HEK293 (cell line): ENCODE results near the gene SLC46A1.

Experiments
- EGR2 ChIP-seq: fragments of 450-650 bp; formaldehyde crosslinking; IDR thresholded peaks from 2 replicates; pipeline ENCODE4 v1.5.1; 2016; ENCODE audit warnings: low read depth, missing biosample characterization, missing genetic modification characterization
- HOXC10 ChIP-seq: sonication (generic); formaldehyde crosslinking; IDR thresholded peaks from 2 replicates; pipeline ENCODE4 v1.8.1; 2023; ENCODE audit warnings: mild to moderate bottlenecking, missing genetic modification reagents
- PATZ1 ChIP-seq: fragments of 450-650 bp; formaldehyde crosslinking; IDR thresholded peaks from 2 replicates; pipeline ENCODE4 v1.5.1; 2016; ENCODE audit warnings: missing biosample characterization, missing genetic modification characterization
- REPIN1 ChIP-seq: fragments of 450-650 bp; formaldehyde crosslinking; IDR thresholded peaks from 2 replicates; pipeline ENCODE4 v1.5.1; 2017; ENCODE audit warnings: missing biosample characterization, missing genetic modification characterization, low read depth
- WT1 ChIP-seq: fragments of 450-650 bp; formaldehyde crosslinking; IDR thresholded peaks from 2 replicates; pipeline ENCODE4 v1.5.1; 2016; ENCODE audit warnings: missing biosample characterization, missing genetic modification characterization
- ZFP69B ChIP-seq: fragments of 450-650 bp; formaldehyde crosslinking; IDR thresholded peaks from 2 replicates; pipeline ENCODE4 v1.5.1; 2016; ENCODE audit warnings: missing biosample characterization, missing genetic modification characterization
- ZNF132 ChIP-seq: fragments of 450-650 bp; formaldehyde crosslinking; IDR thresholded peaks from 2 replicates; pipeline ENCODE4 v1.5.1; 2017; ENCODE audit warnings: missing biosample characterization, missing genetic modification characterization, borderline replicate concordance
- ZNF24 ChIP-seq: fragments of 450-650 bp; formaldehyde crosslinking; IDR thresholded peaks from 2 replicates; pipeline ENCODE4 v1.5.1; 2016; ENCODE audit warnings: missing biosample characterization, missing genetic modification characterization
- ZNF311 ChIP-seq: fragments of 450-650 bp; formaldehyde crosslinking; IDR thresholded peaks from 2 replicates; pipeline ENCODE4 v1.5.1; 2017; ENCODE audit warnings: missing biosample characterization, missing genetic modification characterization, borderline replicate concordance
- ZNF324 ChIP-seq: fragments of 450-650 bp; formaldehyde crosslinking; IDR thresholded peaks from 2 replicates; pipeline ENCODE4 v1.5.1; 2016; ENCODE audit warnings: missing biosample characterization, missing genetic modification characterization
- ZNF423 ChIP-seq: fragments of 450-650 bp; formaldehyde crosslinking; IDR thresholded peaks from 2 replicates; pipeline ENCODE4 v1.5.1; 2016; ENCODE audit warnings: missing biosample characterization, missing genetic modification characterization
- ZNF548 ChIP-seq: fragments of 450-650 bp; formaldehyde crosslinking; IDR thresholded peaks from 2 replicates; pipeline ENCODE4 v1.5.1; 2016; ENCODE audit warnings: missing biosample characterization, missing genetic modification characterization
- ZNF624 ChIP-seq: fragments of 450-650 bp; formaldehyde crosslinking; IDR thresholded peaks from 2 replicates; pipeline ENCODE4 v1.5.1; 2017; ENCODE audit warnings: missing biosample characterization, missing genetic modification characterization
- ZNF629 ChIP-seq: fragments of 450-650 bp; formaldehyde crosslinking; IDR thresholded peaks from 2 replicates; pipeline ENCODE4 v1.5.1; 2017; ENCODE audit warnings: missing biosample characterization, missing genetic modification characterization
- ZNF654 ChIP-seq: fragments of 450-650 bp; formaldehyde crosslinking; IDR thresholded peaks from 2 replicates; pipeline ENCODE4 v1.5.1; 2016; ENCODE audit warnings: low read depth, missing biosample characterization, missing genetic modification characterization
- ZNF701 ChIP-seq: fragments of 450-650 bp; formaldehyde crosslinking; IDR thresholded peaks from 2 replicates; pipeline ENCODE4 v1.5.1; 2016; ENCODE audit warnings: missing biosample characterization, missing genetic modification characterization
- ZNF704 ChIP-seq: fragments of 450-650 bp; formaldehyde crosslinking; IDR thresholded peaks from 2 replicates; pipeline ENCODE4 v1.5.1; 2016; ENCODE audit warnings: missing biosample characterization, missing genetic modification characterization
- ZNF707 ChIP-seq: fragments of 450-650 bp; formaldehyde crosslinking; IDR thresholded peaks from 2 replicates; pipeline ENCODE4 v1.5.1; 2016; ENCODE audit warnings: missing biosample characterization, missing genetic modification characterization
- ZNF777 ChIP-seq: fragments of 450-650 bp; formaldehyde crosslinking; IDR thresholded peaks from 2 replicates; pipeline ENCODE4 v1.5.1; 2017; ENCODE audit warnings: missing biosample characterization, missing genetic modification characterization, borderline replicate concordance
- ZNF830 ChIP-seq: fragments of 450-650 bp; IDR thresholded peaks from 2 replicates; pipeline ENCODE4 v1.5.0; 2018; ENCODE audit warnings: missing biosample characterization, missing genetic modification characterization, low read depth, mild to moderate bottlenecking, moderate library complexity
- ZSCAN16 ChIP-seq: fragments of 450-650 bp; formaldehyde crosslinking; IDR thresholded peaks from 2 replicates; pipeline ENCODE4 v1.5.1; 2016; ENCODE audit warnings: missing biosample characterization, missing genetic modification characterization
- ZSCAN5A ChIP-seq: fragments of 450-650 bp; formaldehyde crosslinking; IDR thresholded peaks from 2 replicates; pipeline ENCODE4 v1.5.1; 2016; ENCODE audit warnings: missing biosample characterization, missing genetic modification characterization
- TF ChIP-seq, protein P1 (sequence below): fragments of 450-650 bp; formaldehyde crosslinking; IDR thresholded peaks from 2 replicates; pipeline ENCODE4 v1.5.1; 2016; ENCODE audit warnings: missing biosample characterization, missing genetic modification characterization
- TF ChIP-seq, protein P2 (sequence below): fragments of 450-650 bp; formaldehyde crosslinking; optimal IDR thresholded peaks from 2 replicates; pipeline ENCODE3; 2016; ENCODE audit warnings: missing biosample characterization, mild to moderate bottlenecking, missing genetic modification characterization
- TF ChIP-seq, protein P3 (sequence below): fragments of 450-650 bp; formaldehyde crosslinking; IDR thresholded peaks from 2 replicates; pipeline ENCODE4 v1.5.1; 2016; ENCODE audit warnings: missing biosample characterization, missing genetic modification characterization, low read depth
- TF ChIP-seq, protein P4 (sequence below): fragments of 450-650 bp; formaldehyde crosslinking; IDR thresholded peaks from 2 replicates; pipeline ENCODE4 v1.5.1; 2016; ENCODE audit warnings: missing biosample characterization, missing genetic modification characterization

The SLC46A1 gene

DNA sequence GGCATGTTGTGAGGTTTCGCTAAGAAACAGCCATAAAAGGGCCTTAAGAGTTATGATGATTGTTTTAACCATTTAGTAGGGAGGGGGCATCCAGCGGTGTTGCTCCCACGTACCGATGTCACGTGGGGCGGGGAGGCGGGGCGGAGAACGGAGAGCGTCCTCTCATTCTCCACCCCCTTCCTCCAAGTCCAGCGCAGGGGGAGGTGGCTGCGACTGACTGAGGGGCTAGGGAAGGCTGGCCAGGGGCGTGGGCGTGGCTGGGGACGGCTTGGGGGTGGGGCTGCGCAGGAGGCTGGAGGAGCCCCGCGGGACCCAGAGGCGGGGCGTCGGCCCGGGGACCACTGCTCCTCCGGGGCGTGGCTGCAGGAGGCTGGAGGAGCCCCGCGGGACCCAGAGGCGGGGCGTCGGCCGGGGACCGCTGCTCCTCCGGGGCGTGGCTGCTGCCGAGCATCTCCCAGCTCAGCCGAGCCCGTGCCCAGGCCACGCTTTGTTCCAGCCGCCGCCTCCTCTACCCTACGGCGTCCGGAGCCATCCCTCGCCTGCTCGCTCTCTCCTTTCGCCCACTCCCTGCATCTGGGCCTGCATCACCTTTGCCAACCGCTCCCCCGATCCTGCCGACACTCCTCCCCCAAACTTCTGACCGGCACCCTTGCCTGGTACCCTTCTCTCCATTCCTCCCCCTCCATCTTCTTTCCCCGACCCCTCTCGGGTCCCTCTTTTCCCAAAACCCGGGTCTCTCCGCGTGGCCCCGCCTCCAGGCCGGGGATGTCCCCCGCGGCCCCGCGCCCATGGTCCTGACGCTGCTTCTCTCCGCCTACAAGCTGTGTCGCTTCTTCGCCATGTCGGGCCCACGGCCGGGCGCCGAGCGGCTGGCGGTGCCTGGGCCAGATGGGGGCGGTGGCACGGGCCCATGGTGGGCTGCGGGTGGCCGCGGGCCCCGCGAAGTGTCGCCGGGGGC lies 34.5 kb downstream of the SLC46A1 start, which contains the start of gene SARM1 (continued):
- no peak for TF ChIP-seq ZNF830 (tag by site-specific recombination)
- no peak for TF ChIP-seq ZNF548
- TF ChIP-seq ZNF654 (tag by site-specific recombination) = no peak
- no peak for TF ChIP-seq HOXC10
- TF ChIP-seq, protein P1, sequence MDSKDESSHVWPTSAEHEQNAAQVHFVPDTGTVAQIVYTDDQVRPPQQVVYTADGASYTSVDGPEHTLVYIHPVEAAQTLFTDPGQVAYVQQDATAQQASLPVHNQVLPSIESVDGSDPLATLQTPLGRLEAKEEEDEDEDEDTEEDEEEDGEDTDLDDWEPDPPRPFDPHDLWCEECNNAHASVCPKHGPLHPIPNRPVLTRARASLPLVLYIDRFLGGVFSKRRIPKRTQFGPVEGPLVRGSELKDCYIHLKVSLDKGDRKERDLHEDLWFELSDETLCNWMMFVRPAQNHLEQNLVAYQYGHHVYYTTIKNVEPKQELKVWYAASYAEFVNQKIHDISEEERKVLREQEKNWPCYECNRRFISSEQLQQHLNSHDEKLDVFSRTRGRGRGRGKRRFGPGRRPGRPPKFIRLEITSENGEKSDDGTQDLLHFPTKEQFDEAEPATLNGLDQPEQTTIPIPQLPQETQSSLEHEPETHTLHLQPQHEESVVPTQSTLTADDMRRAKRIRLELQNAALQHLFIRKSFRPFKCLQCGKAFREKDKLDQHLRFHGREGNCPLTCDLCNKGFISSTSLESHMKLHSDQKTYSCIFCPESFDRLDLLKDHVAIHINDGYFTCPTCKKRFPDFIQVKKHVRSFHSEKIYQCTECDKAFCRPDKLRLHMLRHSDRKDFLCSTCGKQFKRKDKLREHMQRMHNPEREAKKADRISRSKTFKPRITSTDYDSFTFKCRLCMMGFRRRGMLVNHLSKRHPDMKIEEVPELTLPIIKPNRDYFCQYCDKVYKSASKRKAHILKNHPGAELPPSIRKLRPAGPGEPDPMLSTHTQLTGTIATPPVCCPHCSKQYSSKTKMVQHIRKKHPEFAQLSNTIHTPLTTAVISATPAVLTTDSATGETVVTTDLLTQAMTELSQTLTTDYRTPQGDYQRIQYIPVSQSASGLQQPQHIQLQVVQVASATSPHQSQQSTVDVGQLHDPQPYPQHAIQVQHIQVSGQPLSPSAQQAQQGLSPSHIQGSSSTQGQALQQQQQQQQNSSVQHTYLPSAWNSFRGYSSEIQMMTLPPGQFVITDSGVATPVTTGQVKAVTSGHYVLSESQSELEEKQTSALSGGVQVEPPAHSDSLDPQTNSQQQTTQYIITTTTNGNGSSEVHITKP (tag by site-specific recombination) = peak; percentile 98
- no peak for TF ChIP-seq REPIN1 (tag by site-specific recombination)
- TF ChIP-seq ZFP69B (tag by site-specific recombination) = peak; percentile 86
- no peak for TF ChIP-seq ZNF132 (tag by site-specific recombination)
- TF ChIP-seq ZSCAN16 (tag by site-specific recombination) = no peak
- no peak for TF ChIP-seq ZNF701 (tag by site-specific recombination)
- TF ChIP-seq PATZ1 (tag by site-specific recombination) = peak; percentile 72
- peak; percentile 65; the same call in 1 of the 2 replicates for TF ChIP-seq ZNF24 (tag by site-specific recombination)
- no peak for TF ChIP-seq ZNF423 (tag by site-specific recombination)
- TF ChIP-seq ZNF324 (tag by site-specific recombination) = peak; percentile 82; the same call in 1 of the 2 replicates
- peak; percentile 63; the same call in 1 of the 2 replicates for TF ChIP-seq ZSCAN5A (tag by site-specific recombination)
- TF ChIP-seq EGR2 (tag by site-specific recombination) = peak; percentile 95
- TF ChIP-seq ZNF311 (tag by site-specific recombination) = no peak
- TF ChIP-seq WT1 (tag by site-specific recombination) = peak; percentile 40
- no peak for TF ChIP-seq ZNF704
- TF ChIP-seq, protein P2, sequence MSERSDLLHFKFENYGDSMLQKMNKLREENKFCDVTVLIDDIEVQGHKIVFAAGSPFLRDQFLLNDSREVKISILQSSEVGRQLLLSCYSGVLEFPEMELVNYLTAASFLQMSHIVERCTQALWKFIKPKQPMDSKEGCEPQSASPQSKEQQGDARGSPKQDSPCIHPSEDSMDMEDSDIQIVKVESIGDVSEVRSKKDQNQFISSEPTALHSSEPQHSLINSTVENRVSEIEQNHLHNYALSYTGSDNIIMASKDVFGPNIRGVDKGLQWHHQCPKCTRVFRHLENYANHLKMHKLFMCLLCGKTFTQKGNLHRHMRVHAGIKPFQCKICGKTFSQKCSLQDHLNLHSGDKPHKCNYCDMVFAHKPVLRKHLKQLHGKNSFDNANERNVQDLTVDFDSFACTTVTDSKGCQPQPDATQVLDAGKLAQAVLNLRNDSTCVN = peak; percentile 93
- peak; percentile 25; the same call in 1 of the 2 replicates for TF ChIP-seq ZNF629 (tag by site-specific recombination)
- peak; percentile 76; the same call in 1 of the 2 replicates for TF ChIP-seq ZNF777
- TF ChIP-seq, protein P3, sequence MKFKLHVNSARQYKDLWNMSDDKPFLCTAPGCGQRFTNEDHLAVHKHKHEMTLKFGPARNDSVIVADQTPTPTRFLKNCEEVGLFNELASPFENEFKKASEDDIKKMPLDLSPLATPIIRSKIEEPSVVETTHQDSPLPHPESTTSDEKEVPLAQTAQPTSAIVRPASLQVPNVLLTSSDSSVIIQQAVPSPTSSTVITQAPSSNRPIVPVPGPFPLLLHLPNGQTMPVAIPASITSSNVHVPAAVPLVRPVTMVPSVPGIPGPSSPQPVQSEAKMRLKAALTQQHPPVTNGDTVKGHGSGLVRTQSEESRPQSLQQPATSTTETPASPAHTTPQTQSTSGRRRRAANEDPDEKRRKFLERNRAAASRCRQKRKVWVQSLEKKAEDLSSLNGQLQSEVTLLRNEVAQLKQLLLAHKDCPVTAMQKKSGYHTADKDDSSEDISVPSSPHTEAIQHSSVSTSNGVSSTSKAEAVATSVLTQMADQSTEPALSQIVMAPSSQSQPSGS (tag by site-specific recombination) = no peak
- TF ChIP-seq ZNF624 (tag by site-specific recombination) = no peak
- TF ChIP-seq ZNF707 (tag by site-specific recombination) = no peak
- TF ChIP-seq, protein P4, sequence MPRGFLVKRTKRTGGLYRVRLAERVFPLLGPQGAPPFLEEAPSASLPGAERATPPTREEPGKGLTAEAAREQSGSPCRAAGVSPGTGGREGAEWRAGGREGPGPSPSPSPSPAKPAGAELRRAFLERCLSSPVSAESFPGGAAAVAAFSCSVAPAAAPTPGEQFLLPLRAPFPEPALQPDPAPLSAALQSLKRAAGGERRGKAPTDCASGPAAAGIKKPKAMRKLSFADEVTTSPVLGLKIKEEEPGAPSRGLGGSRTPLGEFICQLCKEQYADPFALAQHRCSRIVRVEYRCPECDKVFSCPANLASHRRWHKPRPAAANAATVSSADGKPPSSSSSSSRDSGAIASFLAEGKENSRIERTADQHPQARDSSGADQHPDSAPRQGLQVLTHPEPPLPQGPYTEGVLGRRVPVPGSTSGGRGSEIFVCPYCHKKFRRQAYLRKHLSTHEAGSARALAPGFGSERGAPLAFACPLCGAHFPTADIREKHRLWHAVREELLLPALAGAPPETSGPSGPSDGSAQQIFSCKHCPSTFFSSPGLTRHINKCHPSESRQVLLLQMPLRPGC (tag by site-specific recombination) = peak; percentile 48; the same call in 1 of the 2 replicates
